ENCODE results near the gene C5.

C5 gene

DNA sequence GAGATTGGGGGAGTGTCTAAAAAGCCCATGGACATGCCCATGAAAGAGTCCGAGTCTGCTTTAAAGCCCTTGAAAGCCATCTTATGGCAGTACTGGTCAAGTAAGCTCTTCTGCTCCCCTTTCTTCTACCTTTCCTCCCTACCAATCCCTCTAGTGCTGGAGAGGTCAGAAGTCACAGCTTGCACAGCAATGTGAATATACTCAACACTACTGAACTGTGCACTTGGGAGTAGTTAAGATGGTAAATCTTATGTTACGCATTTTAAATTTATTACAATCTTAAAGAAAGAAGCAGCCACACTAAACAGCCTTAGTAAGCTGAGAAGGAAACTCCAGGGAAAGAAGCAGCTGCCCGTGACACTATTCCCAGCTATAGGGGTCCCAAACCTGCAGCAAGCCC is 111.2 kb downstream of the C5 start:
- DNase-seq = no peak

DNA sequence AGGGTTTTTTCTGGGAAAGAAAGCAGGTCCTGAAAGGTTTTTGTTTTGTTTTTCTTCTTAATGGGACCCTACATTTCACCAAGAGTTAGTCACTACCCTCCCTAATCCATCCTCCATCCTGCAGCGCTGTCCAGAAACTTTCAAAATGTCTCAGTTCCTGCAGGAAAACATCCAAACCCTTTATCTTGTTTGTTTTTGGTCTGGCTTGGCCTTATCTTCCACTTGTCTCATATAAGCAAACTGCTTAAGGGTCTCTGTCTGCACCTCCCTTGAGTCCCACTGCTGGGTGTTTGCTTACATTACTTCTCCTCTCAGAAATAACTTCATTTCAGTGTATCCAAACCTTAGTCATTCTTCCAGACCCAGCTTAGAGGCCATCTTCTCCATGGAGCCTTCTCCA is 112.5 kb downstream of the C5 start:
- no peak for DNase-seq

DNA sequence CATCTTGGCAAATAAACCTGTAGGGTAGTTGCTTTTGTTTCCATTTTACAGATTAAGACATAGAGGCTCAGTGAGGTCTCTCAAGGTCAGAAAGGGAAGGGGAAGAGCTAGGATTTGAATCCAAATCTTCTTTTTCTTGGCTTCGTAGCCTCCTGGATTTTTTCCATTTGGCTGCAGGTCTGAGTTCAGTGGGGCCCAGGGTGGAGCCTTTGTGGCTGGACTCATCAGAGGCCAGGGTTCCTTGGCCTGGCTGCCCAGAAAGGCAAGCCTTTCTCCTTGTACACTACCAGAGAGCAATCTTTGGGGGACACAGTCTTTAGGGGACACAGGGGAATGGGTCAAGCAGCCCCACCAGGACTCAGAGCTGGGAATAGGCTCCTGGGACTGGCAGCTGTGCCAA is 112.9 kb downstream of the C5 start:
- DNase-seq = no peak

DNA sequence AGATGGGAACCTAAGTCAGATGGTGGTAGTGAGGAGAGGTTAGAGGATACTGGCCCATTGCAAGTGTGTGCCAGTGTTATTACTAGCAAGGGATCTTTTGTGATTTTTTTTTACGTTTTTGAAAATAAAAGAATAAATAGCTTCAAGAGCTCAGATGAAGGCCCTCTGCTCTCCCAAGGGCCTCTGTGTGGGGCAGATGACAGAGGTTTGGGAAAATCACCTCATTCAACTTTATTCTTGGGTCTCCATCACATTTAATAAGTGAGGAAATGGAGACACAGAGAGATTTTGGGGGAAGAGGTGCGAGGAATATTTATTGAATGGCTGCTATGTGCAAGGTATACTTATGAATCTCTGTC is 113.3 kb downstream of the C5 start:
- no peak for DNase-seq

DNA sequence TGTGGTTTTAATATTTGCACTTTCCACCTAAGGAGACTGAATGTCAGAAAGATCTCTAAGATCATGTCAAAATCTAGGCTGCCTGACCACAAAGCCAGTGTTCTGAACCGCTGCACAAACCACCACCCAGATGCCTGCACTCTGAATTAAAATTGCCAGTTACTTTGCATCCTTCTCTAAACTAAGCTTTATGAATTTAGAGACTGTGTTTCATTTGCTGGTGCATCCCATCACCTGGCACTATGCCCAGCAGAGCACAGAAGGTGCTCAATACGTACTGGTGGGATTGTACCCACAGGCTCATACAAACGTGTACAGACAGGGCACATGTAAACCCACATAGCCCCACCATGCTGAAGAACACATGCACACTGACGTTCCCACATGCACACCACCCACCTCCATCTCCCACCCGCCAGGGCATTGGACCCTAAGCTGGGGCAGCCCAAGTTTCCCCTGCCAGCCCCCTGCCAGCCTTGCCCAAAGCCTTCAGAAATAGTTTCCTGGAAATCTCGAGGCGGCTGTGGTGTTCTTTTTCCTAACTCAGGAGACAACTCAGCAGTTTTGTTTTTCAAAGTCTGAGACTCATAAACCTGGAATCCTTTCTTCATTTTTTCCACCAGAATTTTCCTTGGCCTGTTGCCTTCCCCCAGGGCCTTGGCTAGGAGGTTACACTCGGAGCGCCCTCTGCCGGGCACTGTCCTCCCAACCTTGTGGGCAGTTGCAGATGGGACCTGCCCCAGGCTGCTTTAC is 113.9 kb downstream of the C5 start:
- peak; percentile 86 to 91 for DNase-seq

DNA sequence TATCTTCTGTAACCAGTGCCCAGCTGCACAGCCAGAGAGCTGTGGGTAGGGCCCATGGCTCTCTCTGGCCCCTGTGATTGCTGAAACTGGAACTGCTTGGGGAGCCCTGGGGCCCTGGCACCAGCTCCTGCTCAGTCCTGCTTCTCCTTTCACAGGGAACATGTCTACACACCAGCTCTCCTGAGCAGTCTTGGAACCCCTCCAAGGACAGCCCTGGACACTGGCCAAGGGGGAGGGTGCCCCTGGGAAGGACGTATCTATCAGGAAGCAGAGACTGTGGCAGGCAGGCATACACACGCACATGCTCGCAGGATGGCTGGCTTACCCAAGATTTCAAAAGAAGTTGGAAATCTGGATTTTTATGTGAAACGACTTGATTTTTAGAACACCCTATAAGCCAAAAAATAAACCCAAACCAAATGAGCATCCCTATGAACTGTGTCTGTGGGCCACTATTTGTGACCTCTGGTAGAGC is 114.7 kb downstream of the C5 start:
- DNase-seq = peak; percentile 56 to 87

DNA sequence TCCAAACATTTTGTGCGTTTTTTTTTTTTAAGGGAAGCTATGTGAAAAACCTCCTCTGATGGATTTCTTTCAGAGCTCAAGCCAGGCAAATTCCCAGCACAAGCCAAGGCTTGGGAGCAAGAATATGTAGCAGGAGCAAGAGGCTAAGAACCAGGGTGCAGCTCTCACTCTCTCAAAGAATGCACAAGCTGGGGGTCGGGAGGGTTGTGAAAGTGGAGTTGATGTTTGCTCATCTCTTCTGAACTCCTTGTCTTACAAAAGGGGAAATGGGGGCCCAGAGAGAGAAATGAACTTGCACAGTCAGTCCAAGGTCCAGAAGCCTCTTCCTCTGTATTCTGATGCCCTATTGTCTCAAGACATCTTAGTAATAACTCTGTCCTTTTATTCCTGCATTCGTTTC is 115.8 kb downstream of the C5 start:
- no peak for DNase-seq

DNA sequence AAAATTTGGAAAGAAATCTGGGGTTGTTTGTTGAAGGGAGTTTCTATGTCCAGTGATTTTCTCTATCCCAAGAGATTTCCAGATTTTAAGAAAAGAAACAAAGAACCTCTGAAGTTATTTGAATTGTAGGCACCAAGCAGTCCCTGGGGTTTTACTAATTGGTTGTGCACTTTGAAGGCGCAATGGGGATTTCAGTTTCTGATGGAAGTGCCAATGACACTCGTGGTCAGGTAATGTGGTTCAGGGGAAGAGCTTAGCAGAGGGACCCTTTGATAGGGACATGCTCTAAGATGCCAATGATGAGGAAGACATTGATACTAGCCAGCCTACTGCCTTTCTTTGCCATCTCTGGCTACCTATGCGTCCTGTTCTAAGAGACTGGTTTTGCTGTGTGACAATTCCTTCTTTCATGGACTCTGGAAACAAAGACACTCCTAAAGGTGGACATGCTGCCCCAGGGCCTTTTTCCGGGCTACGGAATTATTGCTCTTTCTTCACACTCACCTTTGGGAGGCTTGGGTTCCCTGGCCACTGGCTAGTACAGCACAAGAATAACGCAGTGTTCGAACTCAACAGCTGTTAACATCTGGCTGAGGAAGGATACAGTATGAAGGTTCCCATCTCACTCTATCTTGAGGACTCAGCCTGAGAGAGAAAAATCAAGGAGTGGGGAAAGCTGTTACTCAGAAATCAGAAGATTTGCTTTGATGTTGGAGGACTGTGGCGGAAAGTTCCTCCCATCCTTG is 116.6 kb downstream of the C5 start:
- DNase-seq = no peak

DNA sequence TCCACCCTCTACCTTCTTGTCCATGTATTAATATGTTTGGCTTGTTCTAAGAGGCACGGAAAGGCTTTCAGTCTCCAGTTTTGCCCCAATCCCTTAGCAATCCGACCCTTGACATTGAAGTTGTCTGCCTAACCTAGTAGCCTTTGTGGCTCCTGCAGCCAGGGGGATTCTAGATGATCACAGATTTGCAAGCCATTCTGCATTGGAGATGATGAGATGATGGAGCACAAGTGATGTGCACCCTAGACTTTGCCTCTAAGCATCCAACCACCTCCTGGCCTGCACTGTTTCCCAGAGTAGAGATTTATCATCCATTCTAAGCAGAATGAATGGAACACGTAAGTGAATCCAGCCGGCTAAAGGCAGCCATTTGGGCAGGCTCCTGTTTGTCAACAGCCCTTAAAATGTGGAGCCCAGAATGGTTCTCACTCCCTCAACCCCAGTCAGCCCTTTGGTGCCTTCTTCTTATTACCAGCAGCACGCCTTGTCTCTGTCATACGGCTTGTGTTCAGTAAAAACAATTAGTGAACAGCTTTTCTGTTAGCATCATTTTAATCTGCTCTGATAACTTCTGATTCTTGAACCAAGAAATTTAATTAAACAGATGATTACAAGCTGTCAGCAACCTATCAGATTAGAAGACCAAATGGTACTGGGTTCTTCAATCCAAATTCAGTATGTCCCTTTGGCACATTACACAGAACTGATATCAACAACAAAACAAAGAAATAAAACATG is 117.8 kb downstream of the C5 start:
- DNase-seq = peak; percentile 40 to 73

DNA sequence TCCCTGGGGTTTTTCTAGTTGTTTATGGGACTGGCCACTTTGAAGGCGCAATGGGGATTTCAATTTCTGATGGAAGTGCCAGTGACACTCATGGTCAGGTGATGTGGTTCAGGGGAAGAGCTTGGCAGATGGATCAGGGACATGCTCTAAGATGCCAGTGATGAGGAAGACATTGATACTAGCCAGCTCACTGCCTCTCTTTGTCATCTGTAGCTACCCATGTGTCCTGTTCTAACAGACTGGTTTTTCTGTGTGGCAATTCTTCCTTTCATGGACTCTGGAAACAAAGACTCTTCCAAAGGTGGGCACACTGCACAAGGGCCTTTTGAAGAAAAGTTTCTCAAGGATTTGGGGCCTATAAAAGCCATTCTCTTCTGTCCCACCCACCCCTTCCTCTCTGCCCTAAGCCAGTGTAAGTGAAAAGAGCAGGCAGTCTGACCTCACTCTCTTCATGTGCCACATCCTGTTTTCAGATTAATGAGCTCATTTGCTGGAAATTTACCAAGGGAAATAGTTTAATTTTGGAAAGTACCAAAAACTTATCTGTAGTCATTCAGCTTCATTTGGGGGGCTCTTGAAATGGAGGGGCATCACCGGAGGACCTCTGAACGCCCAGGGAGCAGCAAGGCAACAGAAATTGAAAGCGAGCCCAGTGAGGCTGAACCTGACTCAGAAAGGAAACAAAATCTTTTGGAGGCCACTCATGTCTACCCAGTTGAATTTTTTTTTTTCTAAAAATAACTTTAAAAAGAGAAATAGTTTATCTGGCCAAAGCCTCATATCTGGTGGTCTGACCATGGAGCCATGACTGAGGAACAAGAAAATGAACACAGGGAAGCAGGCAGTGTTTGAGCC is 118.6 kb downstream of the C5 start:
- DNase-seq = no peak

DNA sequence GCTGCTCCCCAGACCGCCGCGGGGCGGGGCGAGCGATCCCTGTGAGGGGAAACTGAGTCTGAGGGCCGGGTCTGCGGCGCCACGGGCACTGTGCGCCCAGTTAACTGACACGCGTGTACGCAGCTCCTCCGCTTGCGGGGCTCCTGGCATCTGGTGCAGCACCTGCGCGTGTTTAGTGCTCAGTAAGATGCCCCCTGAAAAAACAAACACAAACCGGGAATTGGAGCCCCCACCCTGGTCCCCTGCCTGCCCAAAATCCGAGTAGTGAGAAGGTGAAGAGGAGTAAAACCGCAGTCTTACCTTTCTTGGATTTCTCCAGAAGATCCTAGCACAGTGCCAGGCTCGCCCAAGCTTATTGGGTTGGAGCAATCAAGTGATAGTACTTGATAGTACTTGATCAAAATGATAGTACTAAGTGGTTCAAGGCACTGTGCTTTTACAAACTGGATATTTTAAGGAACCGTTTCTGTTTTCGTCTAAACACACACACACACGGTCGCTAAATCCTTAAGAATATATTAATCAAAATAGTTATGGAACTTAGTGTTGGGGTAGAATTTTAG is 120.8 kb downstream of the C5 start:
- DNase-seq = peak in 1 of 2 experiments; percentile 22

DNA sequence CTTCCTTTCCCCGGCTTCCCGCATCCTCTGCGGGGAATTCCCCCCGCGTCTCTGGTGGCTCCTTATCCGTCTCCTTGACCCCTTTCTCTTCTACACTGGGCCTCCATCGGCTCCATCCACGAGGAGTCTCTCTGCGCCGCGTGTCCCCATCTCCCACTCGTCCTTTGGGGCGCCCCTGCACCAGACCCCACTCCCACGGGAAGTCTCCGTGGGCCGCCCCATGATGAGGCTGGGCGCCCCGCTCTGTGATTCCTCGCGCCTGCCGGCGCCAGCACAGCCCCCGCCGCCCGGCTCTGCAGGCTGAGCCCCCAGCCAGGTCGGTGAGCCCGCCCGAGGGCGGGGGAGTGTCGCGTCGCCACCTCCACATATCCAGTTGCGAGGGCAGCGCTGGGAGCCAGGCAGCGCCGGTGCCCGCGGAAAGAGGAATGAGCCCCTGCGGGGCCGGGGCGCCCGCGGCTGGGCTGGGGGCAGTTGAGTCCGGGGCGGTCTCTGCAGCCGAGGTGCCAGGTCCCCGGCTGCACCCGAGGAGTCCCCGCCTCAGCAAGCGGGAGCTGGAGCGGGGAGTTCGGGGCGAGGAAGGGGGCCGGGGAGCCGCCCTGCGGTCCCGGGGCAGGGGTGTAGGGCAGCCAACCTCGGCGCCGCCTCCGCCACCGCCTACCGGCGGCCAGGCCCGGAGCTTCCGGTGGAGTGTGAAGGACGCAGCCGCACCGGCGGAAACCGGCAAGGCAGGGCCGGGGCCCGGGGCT is 121.4 kb downstream of the C5 start:
- DNase-seq = peak in 1 of 2 experiments; percentile 55

DNA sequence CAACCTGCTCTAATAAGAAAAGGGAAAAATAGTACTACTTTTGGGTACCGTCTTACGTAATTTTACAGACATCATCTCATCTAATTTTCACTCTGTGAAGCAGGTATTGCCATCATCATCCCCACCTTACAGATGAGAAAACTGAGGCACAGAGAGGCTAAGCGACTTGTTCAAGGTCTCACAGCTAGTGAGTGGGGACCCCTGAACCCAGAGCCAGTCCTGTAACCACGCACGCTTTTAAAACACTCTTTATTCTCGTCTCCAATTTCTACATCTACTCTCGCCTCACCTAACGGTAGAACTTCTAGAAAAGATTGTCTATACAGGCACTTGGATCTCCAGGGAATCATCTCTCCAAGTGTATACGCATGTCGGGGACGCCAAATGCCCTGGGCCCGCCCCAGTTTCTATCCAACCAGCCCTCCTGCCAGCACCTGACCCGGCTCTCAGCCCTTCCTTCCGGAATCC is 122.0 kb downstream of the C5 start:
- no peak for DNase-seq

DNA sequence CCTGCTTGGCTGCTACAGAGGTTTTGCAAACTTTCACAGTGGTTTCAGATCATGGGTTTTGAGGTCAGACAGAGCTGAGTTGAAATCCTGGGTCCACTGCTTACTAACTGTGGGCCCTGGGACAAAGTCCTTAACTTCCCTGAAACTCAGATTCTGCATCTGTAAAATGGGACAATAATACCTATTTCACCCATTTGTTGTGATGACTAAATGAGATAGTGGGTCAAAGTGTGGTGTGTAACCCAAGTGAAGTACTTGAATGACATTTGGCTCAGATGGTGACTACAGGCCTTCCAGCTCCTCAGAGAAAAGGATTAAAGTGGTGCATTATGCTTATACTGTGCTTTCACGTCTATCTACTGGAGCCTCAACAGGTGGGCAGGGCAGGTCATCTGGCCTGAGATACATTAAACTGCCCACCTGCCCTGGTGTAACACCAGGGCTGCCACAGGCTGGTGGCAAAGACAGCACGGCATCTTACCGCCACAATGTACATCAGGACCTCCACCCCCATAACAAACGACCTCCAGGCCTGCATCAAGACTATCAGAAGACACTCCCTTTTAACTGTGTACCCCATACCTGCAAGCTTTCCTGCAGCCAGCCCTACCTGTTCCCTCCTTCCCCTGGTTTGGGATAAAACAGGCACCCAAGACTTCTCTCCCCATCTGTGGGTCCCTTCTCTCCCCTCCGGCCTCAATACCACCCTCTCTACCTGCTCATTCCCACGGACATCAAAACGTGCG is 122.6 kb downstream of the C5 start:
- DNase-seq = no peak

DNA sequence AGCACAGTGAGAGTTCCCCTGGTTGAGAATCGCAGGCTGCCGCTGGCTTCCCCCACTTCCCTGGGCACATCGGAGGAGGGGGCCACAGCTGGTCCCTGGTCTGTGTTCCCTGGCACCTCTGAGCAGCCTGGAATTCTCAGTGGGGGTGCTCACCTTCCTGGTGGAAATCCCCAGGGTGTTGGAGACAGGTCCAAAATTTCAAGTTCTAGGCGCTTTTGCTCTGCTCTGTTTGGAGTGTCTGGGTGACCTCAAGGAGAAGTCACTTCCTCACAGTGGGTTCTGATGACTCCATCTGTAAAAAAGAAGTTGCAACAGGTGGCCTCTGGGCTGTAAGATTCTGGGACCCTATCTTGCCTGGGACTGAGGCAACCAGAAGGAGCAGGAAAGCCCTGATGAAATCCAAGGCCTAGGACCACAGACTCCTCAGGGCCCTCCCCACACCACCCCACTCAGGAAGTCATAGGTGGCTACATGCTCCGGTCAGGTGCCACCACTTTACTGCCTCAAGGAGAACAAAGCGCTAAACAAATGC is 123.6 kb downstream of the C5 start, which contains the start of gene TRAF1:
TRAF1 (minus strand) TSS at position 400 of the 532 bp plus-strand sequence. CDS start 721 bp downstream, outside the sequence.
- no peak for DNase-seq

DNA sequence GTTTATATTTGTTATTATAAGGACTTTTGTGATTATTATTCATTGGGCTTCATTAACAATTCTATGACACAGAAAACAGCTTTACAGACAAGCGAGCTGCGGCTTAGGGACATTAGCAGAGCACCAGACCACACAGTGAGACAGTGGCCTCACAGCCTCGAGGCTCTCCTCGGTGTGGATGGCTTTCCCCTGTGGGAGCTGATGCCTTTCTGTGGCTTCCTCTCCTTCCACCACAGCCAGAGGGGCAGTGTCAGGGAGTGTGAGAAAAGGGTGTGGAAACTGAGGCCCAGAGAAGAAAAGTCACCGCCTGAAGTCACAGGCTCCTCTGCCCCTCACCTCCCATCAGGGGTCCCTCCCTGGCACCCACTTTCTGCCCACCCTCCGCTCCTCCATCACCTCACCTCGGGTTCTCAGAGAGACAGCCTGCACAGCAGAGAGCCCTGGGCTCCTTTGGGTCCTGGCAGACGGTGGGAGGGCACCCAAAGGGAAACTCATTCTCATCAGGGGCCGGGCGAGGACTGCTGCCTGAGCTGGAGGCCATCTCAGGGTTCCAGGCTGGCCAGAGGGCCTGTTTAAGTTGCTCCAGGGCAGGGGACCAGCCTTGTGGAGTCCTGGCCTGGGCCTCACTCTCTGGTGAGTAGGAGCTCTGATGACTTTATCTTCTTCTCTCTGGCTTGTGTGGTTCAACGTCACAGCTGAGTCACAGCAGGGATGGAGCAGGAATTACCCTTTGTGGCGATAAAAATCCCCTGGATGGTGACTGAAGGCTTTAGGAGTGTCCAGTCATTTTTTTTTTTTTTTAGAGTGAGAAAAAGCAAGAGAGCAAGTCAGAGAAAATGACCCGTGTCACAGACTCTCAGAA is 124.3 kb downstream of the C5 start:
- DNase-seq = no peak

DNA sequence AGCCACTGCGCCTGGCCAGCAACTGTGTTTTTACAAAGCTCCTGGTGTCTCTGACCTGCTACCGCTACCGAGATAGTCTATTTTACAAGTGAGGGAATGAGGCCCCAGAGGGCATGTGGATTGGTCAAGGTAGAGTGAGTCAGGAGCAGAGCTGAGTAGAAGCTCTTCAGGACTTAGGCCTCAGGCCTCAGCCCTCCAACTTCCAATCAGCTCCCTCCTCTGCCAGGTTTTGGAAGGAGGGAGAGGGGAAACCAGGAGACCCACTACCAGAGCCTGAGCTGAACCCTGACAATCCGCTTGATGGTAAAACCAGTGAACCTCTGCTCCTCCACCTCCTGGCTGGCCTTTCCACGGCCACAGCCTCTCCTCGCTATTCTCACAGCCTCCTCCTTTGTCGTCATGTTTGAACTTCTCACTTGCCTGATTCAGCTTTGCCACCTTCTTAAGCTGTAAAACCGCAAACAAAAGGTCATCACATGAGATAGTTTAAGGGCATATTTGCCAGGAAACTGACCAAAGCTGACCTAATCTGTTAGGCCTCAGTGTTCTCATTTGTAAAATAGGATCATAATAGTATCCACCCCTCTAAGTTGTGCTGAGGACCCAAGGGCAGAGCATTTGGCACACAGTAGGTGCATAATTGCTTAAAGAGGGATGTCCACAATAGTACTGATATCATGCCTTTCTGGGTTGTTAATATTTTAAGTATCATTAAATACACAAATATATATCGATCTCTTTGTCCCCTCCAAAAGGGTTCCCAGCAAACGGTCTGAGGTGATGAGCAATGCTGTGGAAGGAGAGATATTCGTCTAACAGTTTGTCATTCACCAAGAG is 125.2 kb downstream of the C5 start:
- no peak for DNase-seq

DNA sequence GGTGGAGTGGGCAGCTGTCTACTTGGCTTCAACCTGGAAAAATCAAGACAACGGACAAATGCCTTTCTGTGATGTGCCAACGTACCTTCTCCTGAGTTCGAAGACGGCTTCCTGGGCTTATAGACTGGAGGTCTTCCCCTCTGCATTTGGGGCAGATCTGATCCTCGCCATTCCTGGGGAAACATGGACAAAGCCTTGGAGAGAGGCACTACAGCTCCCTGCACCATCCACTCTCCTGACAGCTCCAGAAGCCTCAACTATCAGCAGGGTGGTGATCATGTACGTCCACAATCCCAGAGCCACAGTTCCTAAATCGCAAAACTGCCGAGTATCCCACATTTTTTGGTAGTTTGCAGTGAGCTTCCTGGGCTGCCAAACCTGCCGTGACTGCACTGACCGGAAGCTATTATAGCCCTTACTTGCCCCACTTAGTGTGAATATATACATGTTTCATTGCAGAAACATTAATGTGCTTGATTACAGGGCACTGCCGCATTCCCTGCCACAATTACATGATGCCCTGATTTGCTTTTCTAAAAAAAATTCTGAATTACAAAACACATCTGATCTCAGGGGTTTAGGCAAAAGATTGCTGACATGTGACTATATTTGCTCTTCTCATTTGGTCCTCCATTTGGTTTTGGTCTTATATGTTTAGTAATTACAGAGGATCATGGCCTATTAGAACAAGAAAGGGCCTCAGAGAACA is 126.3 kb downstream of the C5 start:
- peak in 1 of 2 experiments; percentile 50 for DNase-seq

Measured in NCI-H524 (cell line).